ENCODE results near the gene ETV7. TPM values are rescaled to one million over a fixed set of nuclear protein-coding genes. Genes with fewer than 3 reads are reported as not detected.

The ETV7 gene
- polyA plus RNA-seq, 10 donors, result 0.08 to 0.35 (median 0.20) TPM; not detected in 5

DNA sequence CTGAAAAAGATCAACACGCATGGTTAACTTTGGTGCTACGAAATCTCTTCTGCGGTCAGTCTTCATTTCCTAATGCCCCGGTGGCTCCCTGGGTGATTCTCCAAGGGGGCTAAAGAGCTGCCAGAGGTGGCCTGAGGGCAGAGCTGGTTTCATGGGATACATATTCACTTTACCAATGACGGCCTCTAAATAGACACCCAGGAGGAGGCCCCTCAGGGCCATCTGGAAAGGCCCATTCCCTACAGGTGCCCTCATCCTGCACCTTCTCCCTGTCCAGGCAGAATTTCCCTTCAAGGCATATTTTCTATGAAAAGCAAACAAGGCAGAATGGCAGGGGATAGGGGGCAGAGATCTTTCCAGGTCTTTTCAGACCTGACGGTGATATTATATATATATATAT, 63.3 kb downstream of the ETV7 start:
- no peak for DNase-seq

DNA sequence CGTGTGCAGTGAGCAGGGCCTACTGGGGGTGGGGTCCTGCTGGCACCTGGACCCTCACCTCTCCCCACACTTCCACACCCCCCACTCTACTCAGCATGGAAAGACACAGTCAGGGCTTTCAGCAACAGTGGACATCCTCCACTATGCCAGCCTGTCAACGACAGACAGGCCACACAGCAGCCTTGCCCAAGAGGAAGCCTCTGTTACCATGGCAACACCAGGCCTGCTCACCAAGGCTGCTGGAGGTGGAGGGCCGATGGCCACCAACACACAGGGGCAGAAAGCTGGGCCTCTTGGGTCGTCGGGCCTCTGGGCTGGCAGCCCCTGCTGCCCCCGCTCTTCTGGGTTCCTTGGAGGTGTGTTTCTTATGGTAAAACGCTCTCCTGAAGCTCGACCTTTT, 64.4 kb downstream of the ETV7 start:
- no peak for DNase-seq

DNA sequence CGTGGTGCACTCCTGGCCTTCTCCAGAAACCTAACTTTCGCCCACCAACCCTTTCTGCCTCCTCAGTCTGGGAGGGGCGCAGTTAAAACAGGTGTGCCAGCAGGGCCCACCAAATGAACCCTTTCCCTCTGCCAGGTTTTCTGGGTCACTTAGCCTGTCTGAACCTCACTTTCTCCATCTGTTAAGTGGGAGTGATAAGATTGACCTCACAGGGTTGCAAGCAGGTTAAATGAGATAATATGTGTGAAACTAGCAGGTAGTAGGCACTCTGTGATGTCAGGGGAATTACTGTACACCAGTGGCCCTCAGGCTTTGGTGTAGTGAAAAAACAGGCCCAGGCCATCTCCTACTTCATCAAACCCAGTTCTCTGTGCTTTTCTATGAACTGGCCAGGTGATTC, 64.9 kb downstream of the ETV7 start:
- DNase-seq, result no peak

DNA sequence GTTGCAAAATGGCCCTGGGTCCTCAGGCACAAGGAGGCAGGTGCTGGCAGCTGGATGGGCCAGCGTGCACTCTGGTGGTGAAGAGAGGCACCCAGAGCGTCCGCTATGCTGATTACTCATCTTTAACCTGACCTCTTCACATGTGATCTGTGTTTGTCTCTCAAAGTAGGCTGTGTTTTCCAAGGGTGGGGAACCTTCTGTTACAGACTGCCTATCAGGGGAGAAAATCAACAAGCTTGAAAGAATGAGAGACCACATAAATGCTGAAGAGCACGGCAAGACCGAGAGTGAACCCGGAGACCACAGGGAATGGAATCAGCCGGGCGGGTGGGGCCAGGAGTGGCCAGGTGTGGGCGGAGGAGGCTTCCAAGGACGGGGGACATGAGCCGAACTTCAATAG, 67.0 kb downstream of the ETV7 start:
- DNase-seq, result no peak

DNA sequence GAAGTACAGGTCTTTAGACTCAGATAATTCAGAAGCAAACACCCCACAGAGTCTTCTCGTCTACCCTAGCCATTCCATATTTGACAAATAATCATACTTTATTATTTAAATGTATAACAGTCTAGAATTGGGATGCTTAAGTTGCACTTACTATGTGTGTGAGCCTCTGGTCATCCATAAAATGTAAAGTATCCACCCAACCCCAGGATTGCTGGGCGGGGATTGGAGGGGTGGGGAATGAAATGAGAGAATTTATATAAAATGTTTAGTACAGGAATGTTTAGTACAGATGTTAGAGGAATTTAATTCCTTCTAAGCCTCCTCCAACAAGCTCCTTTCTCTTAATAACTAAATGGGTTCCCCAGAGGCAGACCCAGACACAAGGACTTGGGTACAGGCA, 67.6 kb downstream of the ETV7 start:
- DNase-seq, result no peak

DNA sequence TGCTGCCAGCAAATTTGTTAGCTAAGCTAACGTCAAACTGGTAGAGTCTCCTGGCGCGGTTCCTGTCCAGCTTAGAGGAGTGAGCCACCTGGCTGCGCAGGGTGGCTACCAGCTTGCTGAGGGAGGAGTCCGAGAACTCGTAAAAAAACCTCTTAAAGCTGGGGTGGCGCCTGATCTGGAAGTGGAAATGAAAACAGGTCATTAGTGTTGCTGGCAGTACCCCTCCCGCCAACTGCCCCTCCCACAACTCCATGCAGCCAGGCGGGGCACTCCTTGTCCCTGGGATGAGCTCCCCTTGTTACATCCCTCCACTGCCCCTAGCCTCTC, 68.1 kb downstream of the ETV7 start:
- no peak for DNase-seq

DNA sequence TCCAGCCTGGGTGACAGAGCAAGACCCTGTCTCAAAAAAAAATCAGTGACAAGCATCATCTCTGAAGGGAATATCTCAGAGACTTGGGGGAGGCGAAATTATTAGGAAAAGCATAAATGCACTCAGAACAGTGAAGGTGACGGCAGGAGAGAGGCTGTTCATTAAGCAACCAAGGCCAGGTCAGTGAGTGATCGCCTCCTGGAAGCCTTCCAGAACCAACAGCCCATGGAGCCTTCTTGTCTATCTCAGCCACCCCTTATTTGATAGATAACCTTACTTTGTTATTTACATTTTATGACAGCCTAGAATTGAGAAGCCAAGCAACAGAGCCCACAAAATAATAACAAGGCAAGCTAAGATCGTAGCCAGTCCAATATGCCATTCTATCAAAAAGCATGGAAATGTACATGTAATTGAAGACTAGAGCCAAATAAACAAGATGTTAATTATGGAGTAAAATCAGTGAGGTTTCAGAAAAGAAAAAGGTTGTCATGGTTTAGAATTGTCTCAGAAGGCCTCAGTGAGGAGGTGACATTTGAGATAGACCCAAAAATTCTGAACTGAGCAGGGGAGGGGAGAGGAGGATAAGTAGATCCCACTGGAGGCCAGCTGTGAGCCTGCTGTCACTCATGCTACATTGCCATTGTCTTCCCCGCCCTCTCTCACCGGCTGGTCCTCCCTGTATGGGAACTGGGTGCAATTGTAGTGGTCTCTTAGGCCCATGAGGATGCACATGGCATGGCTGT, 68.6 kb downstream of the ETV7 start:
- no peak for DNase-seq

DNA sequence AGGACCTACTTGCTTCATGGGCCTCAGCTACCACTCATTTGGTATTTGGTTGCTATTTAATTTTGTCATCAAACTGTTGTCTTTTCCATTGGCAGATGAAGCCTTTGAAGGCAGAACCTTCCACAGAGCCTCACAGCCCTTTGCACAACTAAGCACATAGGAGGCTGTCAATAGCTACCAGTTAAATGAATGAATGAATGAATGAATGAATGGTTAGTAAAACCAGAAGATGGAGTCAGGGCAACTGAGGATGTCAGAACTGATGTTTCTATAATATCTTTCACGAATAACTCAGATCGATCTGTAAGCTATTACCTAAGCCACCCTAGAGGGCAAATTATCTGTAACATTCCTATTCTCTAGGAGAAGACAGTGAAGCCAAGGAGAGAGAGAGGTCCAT, 69.8 kb downstream of the ETV7 start:
- DNase-seq, result no peak

Other genes starting within 250 kb of the ETV7 start
- gene BRPF3, start 190.9 kb downstream of the ETV7 start, polyA plus RNA-seq (ENCODE audit: insufficient read length in 10 of 10), result 10 to 100 TPM; 22.7 to 31.6 (median 24.0) TPM
- 1 to 10 TPM in 1 of 10 donors, under 1 TPM in 5, not detected in 4; 0.09 to 1.7 (median 0.12) TPM for gene PNPLA1, start 117.6 kb downstream of the ETV7 start, polyA plus RNA-seq (ENCODE audit: insufficient read length in 10 of 10)
- under 1 TPM; 0.04 to 0.24 (median 0.11) TPM for gene BNIP5, start 50.8 kb downstream of the ETV7 start, polyA plus RNA-seq (ENCODE audit: insufficient read length in 10 of 10)
- under 1 TPM in 7 of 10 donors, not detected in 3; 0.07 to 0.34 (median 0.10) TPM for gene PXT1, start 55.2 kb upstream of the ETV7 start, polyA plus RNA-seq (ENCODE audit: insufficient read length in 10 of 10)
- gene KCTD20, start 55.3 kb upstream of the ETV7 start, polyA plus RNA-seq (ENCODE audit: insufficient read length in 10 of 10), result 10 to 100 TPM; 35.9 to 59.5 (median 50.6) TPM
- 10 to 100 TPM; 23.7 to 33.7 (median 28.8) TPM for gene STK38, start 159.8 kb upstream of the ETV7 start, polyA plus RNA-seq (ENCODE audit: insufficient read length in 10 of 10)
- 100 to 1,000 TPM; 281 to 422 (median 312) TPM for gene SRSF3, start 206.7 kb upstream of the ETV7 start, polyA plus RNA-seq (ENCODE audit: insufficient read length in 10 of 10)